HEK293 (cell line): ENCODE measurements around the gene TRIM72.

ENCODE experiments used
- CTCF ChIA-PET: fragments of 350-600 bp; formaldehyde crosslinking; extraction: SDS; loops from one replicate; lab custom pipeline; 2021; ENCODE audit warnings: antibody characterized with exemption; lab: Yijun Ruan, JAX
- POLR2A ChIA-PET: fragments of 300-600 bp; formaldehyde crosslinking; extraction: SDS; loops from one replicate; lab custom pipeline; 2020; ENCODE audit warnings: antibody characterized with exemption, inconsistent platforms; lab: Yijun Ruan, JAX
- H3K27ac ChIP-seq: fragments of 200-500 bp; sonication (Bioruptor generic); 2 replicates; pipeline ENCODE4 v1.5.1; 2014; ENCODE audit warnings: low read depth, low read length, control low read depth, inconsistent platforms; ENCODE audit errors: extremely low read depth
- H3K36me3 ChIP-seq, 2 experiments: fragments of 200-500 bp in 1 of 2; sonication (Bioruptor generic) in 1 of 2; 1 replicate in 1 of 2; 2 replicates in 1 of 2; pipeline ENCODE4 v1.5.1; 2014 to 2017; ENCODE audit warnings: inconsistent platforms in 2 of 2, low read length in 2 of 2; ENCODE audit not compliant: control insufficient read depth in 2 of 2, insufficient read depth in 1 of 2
- H3K4me1 ChIP-seq: fragments of 200-500 bp; sonication (Bioruptor generic); 2 replicates; pipeline ENCODE4 v1.5.1; 2014; ENCODE audit warnings: mild to moderate bottlenecking, low read length, inconsistent platforms; ENCODE audit not compliant: control insufficient read depth, insufficient read depth
- H3K4me3 ChIP-seq: 2 replicates; pipeline ENCODE4 v1.5.1; 2011; ENCODE audit warnings: low read depth, mild to moderate bottlenecking, control low read depth, low read length, moderate library complexity
- H3K9me3 ChIP-seq: fragments of 200-500 bp; sonication (Bioruptor generic); 2 replicates; pipeline ENCODE4 v1.5.1; 2014; ENCODE audit warnings: low read depth, low read length, inconsistent platforms; ENCODE audit not compliant: control insufficient read depth, insufficient read depth
- GFI1B ChIP-seq: fragments of 450-650 bp; formaldehyde crosslinking; IDR thresholded peaks from 2 replicates; pipeline ENCODE4 v1.5.1; 2016; ENCODE audit warnings: missing biosample characterization, missing genetic modification characterization
- HOXC10 ChIP-seq: sonication (generic); formaldehyde crosslinking; IDR thresholded peaks from 2 replicates; pipeline ENCODE4 v1.8.1; 2023; ENCODE audit warnings: mild to moderate bottlenecking, missing genetic modification reagents
- HOXD13 ChIP-seq: sonication (generic); formaldehyde crosslinking; IDR thresholded peaks from 2 replicates; pipeline ENCODE4 v1.8.0; 2022; ENCODE audit warnings: missing genetic modification reagents, borderline replicate concordance
- PRDM1 ChIP-seq: fragments of 450-650 bp; formaldehyde crosslinking; IDR thresholded peaks from 2 replicates; pipeline ENCODE4; 2016; ENCODE audit warnings: missing biosample characterization, missing genetic modification characterization
- ZBTB17 ChIP-seq: fragments of 450-650 bp; formaldehyde crosslinking; IDR thresholded peaks from 2 replicates; pipeline ENCODE4 v1.5.1; 2016; ENCODE audit warnings: missing biosample characterization, missing genetic modification characterization
- ZFP37 ChIP-seq: fragments of 450-650 bp; formaldehyde crosslinking; IDR thresholded peaks from 2 replicates; pipeline ENCODE4 v1.5.1; 2016; ENCODE audit warnings: missing biosample characterization, missing genetic modification characterization
- ZFP69B ChIP-seq: fragments of 450-650 bp; formaldehyde crosslinking; IDR thresholded peaks from 2 replicates; pipeline ENCODE4 v1.5.1; 2016; ENCODE audit warnings: missing biosample characterization, missing genetic modification characterization
- ZNF121 ChIP-seq: fragments of 450-650 bp; formaldehyde crosslinking; IDR thresholded peaks from 2 replicates; pipeline ENCODE4 v1.5.1; 2016; ENCODE audit warnings: missing biosample characterization, missing genetic modification characterization
- ZNF292 ChIP-seq: fragments of 450-650 bp; formaldehyde crosslinking; IDR thresholded peaks from 2 replicates; pipeline ENCODE4 v1.5.1; 2016; ENCODE audit warnings: low read depth, missing biosample characterization, missing genetic modification characterization, borderline replicate concordance
- ZNF324 ChIP-seq: fragments of 450-650 bp; formaldehyde crosslinking; IDR thresholded peaks from 2 replicates; pipeline ENCODE4 v1.5.1; 2016; ENCODE audit warnings: missing biosample characterization, missing genetic modification characterization
- ZNF366 ChIP-seq: fragments of 450-650 bp; formaldehyde crosslinking; conservative IDR thresholded peaks from 2 replicates; pipeline ENCODE4 v1.5.1; 2016; ENCODE audit warnings: missing biosample characterization, missing genetic modification characterization
- ZNF433 ChIP-seq: fragments of 450-650 bp; formaldehyde crosslinking; IDR thresholded peaks from 2 replicates; pipeline ENCODE4 v1.5.1; 2016; ENCODE audit warnings: missing biosample characterization, missing genetic modification characterization, low read depth
- ZNF555 ChIP-seq: fragments of 450-650 bp; formaldehyde crosslinking; conservative IDR thresholded peaks from 2 replicates; pipeline ENCODE4 v1.5.1; 2017; ENCODE audit warnings: missing biosample characterization, mild to moderate bottlenecking, missing genetic modification characterization, inconsistent platforms
- ZNF629 ChIP-seq: fragments of 450-650 bp; formaldehyde crosslinking; IDR thresholded peaks from 2 replicates; pipeline ENCODE4 v1.5.1; 2017; ENCODE audit warnings: missing biosample characterization, missing genetic modification characterization
- ZNF658 ChIP-seq: fragments of 450-650 bp; formaldehyde crosslinking; IDR thresholded peaks from 2 replicates; pipeline ENCODE4; 2016; ENCODE audit warnings: missing biosample characterization, missing genetic modification characterization
- ZNF776 ChIP-seq: fragments of 450-650 bp; formaldehyde crosslinking; IDR thresholded peaks from 2 replicates; pipeline ENCODE4 v1.5.0; 2017; ENCODE audit warnings: missing biosample characterization, missing genetic modification characterization, borderline replicate concordance
- ZNF791 ChIP-seq: fragments of 450-650 bp; formaldehyde crosslinking; IDR thresholded peaks from 2 replicates; pipeline ENCODE4 v1.5.1; 2016; ENCODE audit warnings: missing biosample characterization, missing genetic modification characterization
- TF ChIP-seq, protein P1 (sequence below): fragments of 450-650 bp; formaldehyde crosslinking; IDR thresholded peaks from 2 replicates; pipeline ENCODE4 v1.5.1; 2016; ENCODE audit warnings: missing biosample characterization, missing genetic modification characterization
- TF ChIP-seq, protein P2 (sequence below): fragments of 450-650 bp; formaldehyde crosslinking; IDR thresholded peaks from 2 replicates; pipeline ENCODE4 v1.5.1; 2016; ENCODE audit warnings: missing biosample characterization, missing genetic modification characterization
- TF ChIP-seq, protein P3 (sequence below): fragments of 450-650 bp; formaldehyde crosslinking; IDR thresholded peaks from 2 replicates; pipeline ENCODE4 v1.5.1; 2016; ENCODE audit warnings: missing biosample characterization, missing genetic modification characterization
- TF ChIP-seq, protein P4 (sequence below): fragments of 450-650 bp; formaldehyde crosslinking; IDR thresholded peaks from 2 replicates; pipeline ENCODE4 v1.5.1; 2016; ENCODE audit warnings: missing biosample characterization, missing genetic modification characterization

Gene TRIM72

DNA sequence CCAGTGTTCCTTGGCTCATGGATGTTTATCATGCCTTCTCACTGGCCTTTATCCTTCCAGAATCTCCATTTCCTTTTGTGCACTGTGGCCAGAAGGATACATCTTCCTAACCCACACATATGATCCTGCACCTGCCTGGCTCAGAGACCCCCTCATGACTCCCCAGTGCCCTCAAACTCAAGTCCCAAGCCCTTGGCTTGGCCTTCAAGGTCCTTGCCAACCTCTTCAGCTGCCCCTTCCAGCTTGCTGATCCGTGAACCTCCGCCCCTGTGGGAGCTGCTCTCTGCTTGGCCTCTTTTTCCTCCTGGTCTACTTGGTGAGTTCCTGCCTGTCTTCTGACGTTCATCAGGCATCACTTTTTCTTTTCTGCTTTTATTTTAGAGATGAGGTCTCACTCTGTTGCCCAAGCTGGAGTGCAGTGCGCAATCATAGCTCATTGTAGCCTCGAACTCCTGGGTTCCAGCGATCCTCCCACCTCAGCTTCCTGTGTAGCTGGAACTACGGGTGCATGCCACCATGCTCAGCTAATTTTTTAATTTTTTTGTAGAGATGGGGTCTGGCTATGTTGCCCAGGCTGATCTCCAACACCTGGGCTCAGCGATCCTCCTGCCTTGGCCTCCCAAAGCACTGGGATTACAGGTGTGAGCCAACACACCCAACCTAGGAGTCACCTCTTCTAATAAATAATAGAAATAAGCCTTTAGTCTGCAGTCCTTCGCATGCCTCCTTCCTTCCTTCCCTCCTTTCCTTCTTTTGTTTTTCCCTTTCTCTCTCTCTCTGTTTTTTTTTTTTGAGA is 8.8 kb upstream of the TRIM72 start:
- H3K9me3 ChIP-seq = no peaks in the 10 kb centered on the region
- H3K36me3 ChIP-seq = peaks cover 0 to 4% of the 10 kb centered on the region in 2 experiments; a peak in 1 of 3 replicates
- ChIA-PET CTCF (no interaction called here), POLR2A (interaction anchor here (0.6 kb wide), 1 partner anchor 222 kb away, joined by 4 read pairs; no protein-coding TSS in a partner anchor)
- no peak overlapping the region for H3K4me3 ChIP-seq
- H3K4me1 ChIP-seq = no peaks in the 10 kb centered on the region
- no peak overlapping the region for H3K27ac ChIP-seq
- TF ChIP-seq, protein P1, sequence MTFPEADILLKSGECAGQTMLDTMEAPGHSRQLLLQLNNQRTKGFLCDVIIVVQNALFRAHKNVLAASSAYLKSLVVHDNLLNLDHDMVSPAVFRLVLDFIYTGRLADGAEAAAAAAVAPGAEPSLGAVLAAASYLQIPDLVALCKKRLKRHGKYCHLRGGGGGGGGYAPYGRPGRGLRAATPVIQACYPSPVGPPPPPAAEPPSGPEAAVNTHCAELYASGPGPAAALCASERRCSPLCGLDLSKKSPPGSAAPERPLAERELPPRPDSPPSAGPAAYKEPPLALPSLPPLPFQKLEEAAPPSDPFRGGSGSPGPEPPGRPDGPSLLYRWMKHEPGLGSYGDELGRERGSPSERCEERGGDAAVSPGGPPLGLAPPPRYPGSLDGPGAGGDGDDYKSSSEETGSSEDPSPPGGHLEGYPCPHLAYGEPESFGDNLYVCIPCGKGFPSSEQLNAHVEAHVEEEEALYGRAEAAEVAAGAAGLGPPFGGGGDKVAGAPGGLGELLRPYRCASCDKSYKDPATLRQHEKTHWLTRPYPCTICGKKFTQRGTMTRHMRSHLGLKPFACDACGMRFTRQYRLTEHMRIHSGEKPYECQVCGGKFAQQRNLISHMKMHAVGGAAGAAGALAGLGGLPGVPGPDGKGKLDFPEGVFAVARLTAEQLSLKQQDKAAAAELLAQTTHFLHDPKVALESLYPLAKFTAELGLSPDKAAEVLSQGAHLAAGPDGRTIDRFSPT (tag by site-specific recombination) = no peak
- 0 out of 2 replicates have a peak, but pooled peaks have one; percentile 24 for TF ChIP-seq ZBTB17 (tag by site-specific recombination)
- TF ChIP-seq ZNF121 (tag by site-specific recombination) = peak; percentile 65; the same call in 1 of the 2 replicates
- TF ChIP-seq, all 188 proteins: peak for 2

DNA sequence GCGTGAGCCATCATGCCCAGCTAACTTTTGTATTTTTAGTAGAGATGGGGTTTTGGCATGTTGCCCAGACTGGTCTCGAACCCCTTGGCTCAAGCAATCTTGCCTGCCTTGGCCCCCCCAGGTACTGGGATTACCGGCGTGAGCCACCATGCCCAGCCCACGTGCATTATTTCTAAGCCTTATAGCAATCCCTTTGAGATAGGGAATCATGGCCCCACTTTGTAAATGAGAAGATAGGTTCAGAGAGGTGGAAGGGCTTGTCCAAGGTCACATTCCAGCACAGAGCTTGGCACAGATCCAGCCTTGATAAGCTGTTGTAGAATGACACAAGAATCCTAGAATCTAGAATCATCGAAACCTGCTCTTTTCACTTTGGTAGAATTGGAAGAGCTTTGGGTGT is 7.1 kb upstream of the TRIM72 start:
- CTCF ChIA-PET = interaction anchor here (0.9 kb wide), 1 partner anchor 64 kb away, joined by 4 read pairs; no protein-coding TSS in a partner anchor
- H3K36me3 ChIP-seq = no peaks in the 10 kb centered on the region
- H3K9me3 ChIP-seq = no peaks in the 10 kb centered on the region
- no peaks in the 10 kb centered on the region for H3K4me1 ChIP-seq
- POLR2A ChIA-PET = interaction anchor here (0.5 to 0.9 kb wide), 3 partner anchors 163 to 271 kb away, joined by 3 to 7 read pairs (median 3); no protein-coding TSS in a partner anchor
- TF ChIP-seq, protein P2, sequence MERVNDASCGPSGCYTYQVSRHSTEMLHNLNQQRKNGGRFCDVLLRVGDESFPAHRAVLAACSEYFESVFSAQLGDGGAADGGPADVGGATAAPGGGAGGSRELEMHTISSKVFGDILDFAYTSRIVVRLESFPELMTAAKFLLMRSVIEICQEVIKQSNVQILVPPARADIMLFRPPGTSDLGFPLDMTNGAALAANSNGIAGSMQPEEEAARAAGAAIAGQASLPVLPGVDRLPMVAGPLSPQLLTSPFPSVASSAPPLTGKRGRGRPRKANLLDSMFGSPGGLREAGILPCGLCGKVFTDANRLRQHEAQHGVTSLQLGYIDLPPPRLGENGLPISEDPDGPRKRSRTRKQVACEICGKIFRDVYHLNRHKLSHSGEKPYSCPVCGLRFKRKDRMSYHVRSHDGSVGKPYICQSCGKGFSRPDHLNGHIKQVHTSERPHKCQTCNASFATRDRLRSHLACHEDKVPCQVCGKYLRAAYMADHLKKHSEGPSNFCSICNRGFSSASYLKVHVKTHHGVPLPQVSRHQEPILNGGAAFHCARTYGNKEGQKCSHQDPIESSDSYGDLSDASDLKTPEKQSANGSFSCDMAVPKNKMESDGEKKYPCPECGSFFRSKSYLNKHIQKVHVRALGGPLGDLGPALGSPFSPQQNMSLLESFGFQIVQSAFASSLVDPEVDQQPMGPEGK (tag by site-specific recombination) = 0 out of 2 replicates have a peak, but pooled peaks have one; percentile 33
- TF ChIP-seq PRDM1 (tag by site-specific recombination) = no peak
- TF ChIP-seq, all 188 proteins: peak for 1
- Histone ChIP-seq H3K4me3 (no peak overlapping the region), H3K27ac (no peak overlapping the region)

DNA sequence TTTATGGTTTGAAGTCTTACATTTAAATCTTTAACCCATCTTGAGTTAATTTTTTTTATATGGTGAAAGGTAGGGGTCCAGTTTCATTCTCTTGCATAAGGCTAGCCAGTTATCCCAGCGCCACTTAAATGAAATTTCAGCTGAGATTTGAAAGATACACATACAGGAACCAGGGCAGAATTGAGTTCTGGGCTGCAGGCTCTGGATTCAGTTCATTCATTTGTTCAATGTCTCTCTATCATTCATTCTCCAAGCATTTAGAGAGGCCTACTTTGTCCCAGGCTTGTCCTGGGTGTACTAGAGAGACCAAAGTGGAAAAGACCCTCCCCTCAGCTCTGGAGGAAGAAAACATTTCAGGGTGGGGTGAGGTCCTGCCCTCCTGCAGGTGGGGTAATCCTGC is 577 bp upstream of the TRIM72 start:
- H3K27ac ChIP-seq = no peak overlapping the region
- POLR2A ChIA-PET = no interaction called here
- H3K4me1 ChIP-seq = no peaks in the 10 kb centered on the region
- no peaks in the 10 kb centered on the region for H3K9me3 ChIP-seq
- no peaks in the 10 kb centered on the region for H3K36me3 ChIP-seq
- H3K4me3 ChIP-seq = no peak overlapping the region
- CTCF ChIA-PET = no interaction called here
- no peak for TF ChIP-seq ZNF324 (tag by site-specific recombination)
- no peak for TF ChIP-seq ZNF433
- no peak for TF ChIP-seq ZFP69B (tag by site-specific recombination)
- no peak for TF ChIP-seq ZNF658 (tag by site-specific recombination)
- no peak for TF ChIP-seq GFI1B (tag by site-specific recombination)
- TF ChIP-seq ZNF791 = no peak
- TF ChIP-seq ZNF629 (tag by site-specific recombination) = no peak
- no peak for TF ChIP-seq ZNF555 (tag by site-specific recombination)
- no peak for TF ChIP-seq HOXD13 (CRISPR knock-in tag)
- no peak for TF ChIP-seq HOXC10 (CRISPR knock-in tag)
- TF ChIP-seq ZNF292 = no peak
- TF ChIP-seq ZNF776 (tag by site-specific recombination) = no peak
- TF ChIP-seq ZNF366 (tag by site-specific recombination) = no peak
- TF ChIP-seq, protein P3, sequence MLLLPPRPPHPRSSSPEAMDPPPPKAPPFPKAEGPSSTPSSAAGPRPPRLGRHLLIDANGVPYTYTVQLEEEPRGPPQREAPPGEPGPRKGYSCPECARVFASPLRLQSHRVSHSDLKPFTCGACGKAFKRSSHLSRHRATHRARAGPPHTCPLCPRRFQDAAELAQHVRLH (tag by site-specific recombination) = no peak
- TF ChIP-seq, protein P4, sequence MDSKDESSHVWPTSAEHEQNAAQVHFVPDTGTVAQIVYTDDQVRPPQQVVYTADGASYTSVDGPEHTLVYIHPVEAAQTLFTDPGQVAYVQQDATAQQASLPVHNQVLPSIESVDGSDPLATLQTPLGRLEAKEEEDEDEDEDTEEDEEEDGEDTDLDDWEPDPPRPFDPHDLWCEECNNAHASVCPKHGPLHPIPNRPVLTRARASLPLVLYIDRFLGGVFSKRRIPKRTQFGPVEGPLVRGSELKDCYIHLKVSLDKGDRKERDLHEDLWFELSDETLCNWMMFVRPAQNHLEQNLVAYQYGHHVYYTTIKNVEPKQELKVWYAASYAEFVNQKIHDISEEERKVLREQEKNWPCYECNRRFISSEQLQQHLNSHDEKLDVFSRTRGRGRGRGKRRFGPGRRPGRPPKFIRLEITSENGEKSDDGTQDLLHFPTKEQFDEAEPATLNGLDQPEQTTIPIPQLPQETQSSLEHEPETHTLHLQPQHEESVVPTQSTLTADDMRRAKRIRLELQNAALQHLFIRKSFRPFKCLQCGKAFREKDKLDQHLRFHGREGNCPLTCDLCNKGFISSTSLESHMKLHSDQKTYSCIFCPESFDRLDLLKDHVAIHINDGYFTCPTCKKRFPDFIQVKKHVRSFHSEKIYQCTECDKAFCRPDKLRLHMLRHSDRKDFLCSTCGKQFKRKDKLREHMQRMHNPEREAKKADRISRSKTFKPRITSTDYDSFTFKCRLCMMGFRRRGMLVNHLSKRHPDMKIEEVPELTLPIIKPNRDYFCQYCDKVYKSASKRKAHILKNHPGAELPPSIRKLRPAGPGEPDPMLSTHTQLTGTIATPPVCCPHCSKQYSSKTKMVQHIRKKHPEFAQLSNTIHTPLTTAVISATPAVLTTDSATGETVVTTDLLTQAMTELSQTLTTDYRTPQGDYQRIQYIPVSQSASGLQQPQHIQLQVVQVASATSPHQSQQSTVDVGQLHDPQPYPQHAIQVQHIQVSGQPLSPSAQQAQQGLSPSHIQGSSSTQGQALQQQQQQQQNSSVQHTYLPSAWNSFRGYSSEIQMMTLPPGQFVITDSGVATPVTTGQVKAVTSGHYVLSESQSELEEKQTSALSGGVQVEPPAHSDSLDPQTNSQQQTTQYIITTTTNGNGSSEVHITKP (tag by site-specific recombination) = no peak
- TF ChIP-seq ZFP37 = no peak
